ENCODE results near the gene KIF25. TPM values are rescaled to one million over a fixed set of nuclear protein-coding genes. Genes with fewer than 3 reads are reported as not detected.

Gene KIF25
- 5.7 and 13.7 TPM in 2 replicates for polyA plus RNA-seq

DNA sequence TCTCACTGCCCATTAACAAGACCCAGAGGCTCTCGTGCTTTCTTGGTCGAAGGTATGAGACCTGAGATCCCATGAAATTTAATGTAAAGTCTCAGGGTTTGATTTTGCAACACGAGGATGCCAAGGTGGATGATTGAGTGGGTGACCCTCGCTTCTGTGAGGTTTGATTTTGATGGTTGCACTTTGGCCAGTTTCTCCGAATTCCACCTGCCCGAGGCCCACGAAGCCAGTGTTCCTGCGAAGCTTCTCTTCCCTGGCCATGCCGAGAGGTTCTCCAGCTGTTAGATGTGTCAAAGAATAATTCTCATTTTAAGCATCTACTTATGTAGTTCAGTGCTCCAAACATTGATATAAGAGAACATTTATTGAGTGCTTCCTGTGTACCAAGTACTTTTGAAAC, at the start of gene KIF25:
TSS of gene KIF25 (plus strand) at position 30 of the 400 bp plus-strand sequence. CDS start 31,915 bp downstream, outside the sequence.

DNA sequence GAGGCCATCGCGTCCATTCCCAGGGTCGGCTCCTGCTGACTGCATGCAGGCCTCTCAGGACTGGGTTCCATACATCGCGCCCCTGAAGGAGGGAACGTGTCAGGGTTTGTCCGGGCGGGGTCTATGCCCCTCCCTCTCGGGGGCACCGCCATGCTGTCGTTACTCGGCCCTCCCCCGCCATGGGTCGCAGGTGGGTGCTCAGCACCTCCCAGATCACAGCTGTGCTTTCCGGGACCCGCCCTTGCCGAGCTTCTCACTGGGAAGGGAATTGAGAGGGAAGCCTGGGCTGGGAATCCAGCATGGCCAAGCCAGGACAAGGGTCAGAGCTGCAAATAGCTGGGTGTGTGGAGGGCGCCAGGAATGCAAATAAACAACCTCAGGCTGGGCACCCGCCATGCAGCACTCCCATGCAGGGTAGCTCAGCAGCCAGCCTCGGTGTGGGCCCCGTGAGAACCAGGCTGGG, 81.5 kb downstream of the KIF25 start, which contains the start of gene FRMD1:
TSS of gene FRMD1 (minus strand) at position 270 of the 463 bp plus-strand sequence. CDS start at position 152, 118 bp downstream.

Other genes starting within 250 kb of the KIF25 start
- gene AFDN, start 170.8 kb upstream of the KIF25 start, polyA plus RNA-seq, result 33.7 and 50.7 TPM in 2 replicates
- gene FRMD1, start 81.5 kb downstream of the KIF25 start, polyA plus RNA-seq, result 3.1 TPM in 1 of 2 replicates, not detected in the other